ENCODE data around the gene KRTAP1-3. TPM values are rescaled to one million over a fixed set of nuclear protein-coding genes. Genes with fewer than 3 reads are reported as not detected.
A peak's percentile ranks its signal among the peaks of the same experiment; 100 is the strongest.

The KRTAP1-3 gene
- total RNA-seq, 1 donor, result not detected

DNA sequence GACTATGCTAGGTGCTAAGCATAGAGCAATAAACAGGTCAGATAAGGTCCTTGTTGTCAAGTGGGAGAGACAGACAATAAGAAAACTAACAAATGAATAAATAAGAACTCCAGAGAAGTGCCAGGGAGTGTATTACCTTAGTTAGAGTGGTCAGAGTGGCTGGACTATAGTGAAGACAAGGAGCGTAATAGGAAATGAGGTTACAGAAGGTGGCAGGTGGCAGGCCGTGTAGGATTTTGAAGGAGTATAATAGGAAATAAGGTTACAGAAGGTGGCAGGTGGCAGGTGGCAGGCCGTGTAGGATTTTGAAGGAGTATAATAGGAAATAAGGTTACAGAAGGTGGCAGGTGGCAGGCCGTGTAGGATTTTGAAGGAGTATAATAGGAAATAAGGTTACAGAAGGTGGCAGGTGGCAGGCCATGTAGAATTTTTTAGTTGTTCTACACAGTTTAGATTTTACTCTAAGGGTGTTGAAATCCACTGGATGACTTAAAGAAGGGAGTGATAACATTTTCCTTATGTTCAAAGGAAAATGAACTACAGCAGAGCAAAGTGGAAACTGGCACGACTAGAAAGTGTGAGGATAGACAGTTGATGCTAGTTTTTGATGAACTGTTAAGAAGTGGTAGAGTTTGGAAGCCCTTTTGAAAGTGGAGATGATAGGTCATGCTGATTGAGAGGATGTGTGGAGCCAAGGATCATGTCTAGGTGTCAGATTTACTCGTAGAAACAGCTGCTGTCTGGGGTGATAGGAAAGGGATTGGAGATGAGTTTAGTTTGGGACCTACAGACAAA is 22.2 kb downstream of the KRTAP1-3 start:
- TF ChIP-seq, protein P1, sequence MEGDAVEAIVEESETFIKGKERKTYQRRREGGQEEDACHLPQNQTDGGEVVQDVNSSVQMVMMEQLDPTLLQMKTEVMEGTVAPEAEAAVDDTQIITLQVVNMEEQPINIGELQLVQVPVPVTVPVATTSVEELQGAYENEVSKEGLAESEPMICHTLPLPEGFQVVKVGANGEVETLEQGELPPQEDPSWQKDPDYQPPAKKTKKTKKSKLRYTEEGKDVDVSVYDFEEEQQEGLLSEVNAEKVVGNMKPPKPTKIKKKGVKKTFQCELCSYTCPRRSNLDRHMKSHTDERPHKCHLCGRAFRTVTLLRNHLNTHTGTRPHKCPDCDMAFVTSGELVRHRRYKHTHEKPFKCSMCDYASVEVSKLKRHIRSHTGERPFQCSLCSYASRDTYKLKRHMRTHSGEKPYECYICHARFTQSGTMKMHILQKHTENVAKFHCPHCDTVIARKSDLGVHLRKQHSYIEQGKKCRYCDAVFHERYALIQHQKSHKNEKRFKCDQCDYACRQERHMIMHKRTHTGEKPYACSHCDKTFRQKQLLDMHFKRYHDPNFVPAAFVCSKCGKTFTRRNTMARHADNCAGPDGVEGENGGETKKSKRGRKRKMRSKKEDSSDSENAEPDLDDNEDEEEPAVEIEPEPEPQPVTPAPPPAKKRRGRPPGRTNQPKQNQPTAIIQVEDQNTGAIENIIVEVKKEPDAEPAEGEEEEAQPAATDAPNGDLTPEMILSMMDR (IDR thresholded peaks at IDR 0.05; ENCODE audit: insufficient read depth, low read depth, low read length), result no peak
- no peak for DNase-seq (ENCODE audit: low read depth)
- H3K4me3 ChIP-seq (ENCODE audit: low read depth, low read length), result no peak overlapping the region

DNA sequence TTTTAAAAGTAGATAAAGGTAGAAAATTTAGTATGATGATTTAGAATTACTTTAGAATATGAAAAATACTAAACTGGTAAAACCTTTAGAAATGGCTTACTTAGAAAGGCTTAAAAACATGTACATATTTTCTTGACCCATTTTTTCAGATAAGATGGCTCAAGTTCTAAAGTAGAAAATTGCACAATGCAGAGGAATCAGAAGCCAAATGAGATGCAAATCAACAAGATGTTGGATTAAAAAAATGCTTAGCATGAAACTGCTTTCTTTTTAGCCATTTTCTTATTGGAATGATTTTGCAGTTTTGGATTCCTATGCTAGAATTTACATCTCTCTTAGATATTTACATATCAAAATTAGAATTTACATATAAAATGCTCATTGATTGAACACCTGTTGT is 24.2 kb downstream of the KRTAP1-3 start:
- DNase-seq (ENCODE audit: low read depth), result peak; percentile 20
- H3K4me3 ChIP-seq (ENCODE audit: low read depth, low read length), result no peak overlapping the region
- TF ChIP-seq, protein P1 (IDR thresholded peaks at IDR 0.05; ENCODE audit: insufficient read depth, low read depth, low read length), result no peak

DNA sequence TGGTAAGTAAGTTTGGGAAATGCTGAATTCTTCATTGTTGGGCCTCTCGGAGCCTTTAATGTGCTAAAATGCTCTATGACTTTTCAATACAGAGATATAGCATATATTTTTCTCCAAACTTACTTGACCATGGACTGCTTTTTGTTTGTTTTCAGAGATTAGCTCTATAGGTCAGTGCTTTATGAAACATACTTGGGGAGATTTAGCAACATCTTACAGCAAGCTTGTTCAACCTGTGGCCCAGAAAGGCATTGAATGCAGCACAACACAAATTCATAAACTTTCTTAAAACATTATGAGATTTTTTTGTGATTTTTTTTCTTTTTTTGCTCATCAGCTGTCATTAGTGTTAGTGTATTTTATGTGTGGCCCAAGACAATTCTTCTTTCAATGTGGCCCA is 24.7 kb downstream of the KRTAP1-3 start:
- no peak for DNase-seq (ENCODE audit: low read depth)
- TF ChIP-seq, protein P1 (IDR thresholded peaks at IDR 0.05; ENCODE audit: insufficient read depth, low read depth, low read length), result no peak
- H3K4me3 ChIP-seq (ENCODE audit: low read depth, low read length), result no peak overlapping the region

DNA sequence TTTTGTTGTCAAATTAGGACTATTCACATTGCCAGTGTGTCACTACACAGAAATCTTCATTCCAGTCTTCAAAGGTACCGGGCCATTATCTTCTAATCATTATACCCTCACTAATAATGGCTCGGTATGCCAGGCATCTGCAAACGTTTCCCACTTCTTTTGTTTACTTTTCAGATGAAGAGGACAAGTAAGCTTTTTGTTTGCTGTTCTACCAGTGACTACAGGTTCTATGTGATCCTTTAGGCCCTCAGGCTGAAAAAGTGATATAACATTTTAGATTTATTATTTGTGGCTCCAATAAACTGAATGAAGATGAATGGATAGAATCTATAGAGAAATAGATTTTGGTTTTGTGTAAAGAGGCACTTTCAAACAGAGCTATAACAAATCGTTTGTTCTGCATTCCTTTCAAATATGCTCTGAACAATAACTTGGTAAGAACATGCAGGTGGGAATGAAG is 25.3 kb downstream of the KRTAP1-3 start:
- TF ChIP-seq, protein P1 (IDR thresholded peaks at IDR 0.05; ENCODE audit: insufficient read depth, low read depth, low read length), result no peak
- no peak overlapping the region for H3K4me3 ChIP-seq (ENCODE audit: low read depth, low read length)

DNA sequence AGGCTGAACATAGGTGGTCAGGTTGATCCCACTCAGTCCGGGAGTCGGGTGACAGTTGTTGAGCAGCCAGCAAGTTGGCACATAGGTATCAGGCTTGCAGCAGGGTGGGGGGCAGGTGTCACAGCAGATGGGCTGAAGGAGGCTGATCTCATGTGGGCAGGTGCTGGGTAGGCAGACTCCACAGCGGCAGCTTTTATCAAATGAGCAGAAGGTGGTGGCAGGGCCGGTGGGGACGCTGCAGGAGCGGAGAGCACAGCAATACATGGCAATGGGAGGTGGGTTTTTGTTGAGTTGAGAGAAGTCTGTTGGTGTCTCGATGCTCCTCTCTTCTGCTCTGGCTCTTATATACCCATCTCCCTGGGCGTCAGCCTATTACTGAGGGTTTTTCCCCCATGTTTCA is 25.9 kb downstream of the KRTAP1-3 start, which contains the start of gene KRTAP3-1:
KRTAP3-1 (minus strand) TSS at position 318 of the 400 bp plus-strand sequence; CDS start at position 264, 54 bp downstream.
- no peak for DNase-seq (ENCODE audit: low read depth)
- TF ChIP-seq, protein P1 (IDR thresholded peaks at IDR 0.05; ENCODE audit: insufficient read depth, low read depth, low read length), result no peak
- H3K4me3 ChIP-seq (ENCODE audit: low read depth, low read length), result no peak within 1 kb of the TSS

More for the DNA sequence above, 25.3 kb downstream of the KRTAP1-3 start:
- DNase-seq (ENCODE audit: low read depth), result no peak

DNA sequence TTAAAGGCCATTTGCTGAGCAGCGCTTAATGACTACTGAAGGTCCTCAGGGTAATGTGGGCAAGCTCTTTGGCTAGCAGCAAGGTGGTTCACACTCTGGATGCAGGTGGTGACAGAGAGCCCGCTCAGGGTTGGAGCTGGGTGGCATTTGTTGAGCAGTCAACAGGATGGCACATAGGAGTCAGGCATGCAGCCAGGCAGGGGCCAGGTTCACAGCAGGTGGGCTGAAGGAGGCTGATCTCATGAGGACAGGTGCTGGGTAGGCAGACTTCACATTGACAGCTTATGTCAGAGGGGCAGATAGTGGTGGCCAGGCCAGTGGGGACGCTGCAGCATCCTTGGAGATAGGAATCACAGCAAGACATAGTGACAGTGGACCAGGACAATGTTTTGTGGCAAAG is 30.3 kb downstream of the KRTAP1-3 start:
- no peak overlapping the region for H3K4me3 ChIP-seq (ENCODE audit: low read depth, low read length)
- DNase-seq (ENCODE audit: low read depth), result no peak
- TF ChIP-seq, protein P1 (IDR thresholded peaks at IDR 0.05; ENCODE audit: insufficient read depth, low read depth, low read length), result no peak
